Kidney capillary endothelial cell (primary cell): ENCODE results near the gene ADGRB3.
"Not testable (repeated sequence)": the region's sequence is repeated elsewhere in the genome, so short reads cannot be mapped to it uniquely, and the experiment has no call there.

ENCODE experiments used
- DNase-seq: peaks from one replicate; pipeline ENCODE4 v3.0.0-alpha.2; 2018; ENCODE audit warnings: low spot score

The ADGRB3 gene

GRCh38 chr6:68741501-68742386 lies 106.7 kb downstream of the ADGRB3 start:
- no peak for DNase-seq

- no peak for DNase-seq
These were observed 108.0 kb downstream of the ADGRB3 start for GRCh38 chr6:68743099-68743498.

- DNase-seq = not testable (repeated sequence)
These were observed 109.3 kb downstream of the ADGRB3 start for GRCh38 chr6:68744376-68744775.

GRCh38 chr6:68746376-68746775 lies 111.3 kb downstream of the ADGRB3 start:
- no peak for DNase-seq

- no peak for DNase-seq
These were observed 112.2 kb downstream of the ADGRB3 start for GRCh38 chr6:68747110-68747790.

GRCh38 chr6:68747832-68748231 lies 112.8 kb downstream of the ADGRB3 start:
- DNase-seq = not testable (repeated sequence)

GRCh38 chr6:68754681-68755213 lies 119.7 kb downstream of the ADGRB3 start:
- no peak for DNase-seq

- no peak for DNase-seq
These were observed 121.6 kb downstream of the ADGRB3 start for GRCh38 chr6:68756454-68757375.

- no peak for DNase-seq
These were observed 122.7 kb downstream of the ADGRB3 start for GRCh38 chr6:68757821-68758220.

GRCh38 chr6:68758559-68758958 lies 123.5 kb downstream of the ADGRB3 start:
- no peak for DNase-seq

- no peak for DNase-seq
These were observed 125.4 kb downstream of the ADGRB3 start for GRCh38 chr6:68760485-68760884.

GRCh38 chr6:68760941-68761676 lies 126.0 kb downstream of the ADGRB3 start:
- no peak for DNase-seq

GRCh38 chr6:68761985-68762384 lies 126.9 kb downstream of the ADGRB3 start:
- no peak for DNase-seq

- DNase-seq = no peak
These were observed 136.3 kb downstream of the ADGRB3 start for GRCh38 chr6:68771426-68771825.

GRCh38 chr6:68774843-68775242 lies 139.8 kb downstream of the ADGRB3 start:
- no peak for DNase-seq

GRCh38 chr6:68776354-68776753 lies 141.3 kb downstream of the ADGRB3 start:
- DNase-seq = no peak

- DNase-seq = peak; percentile 10
These were observed 142.9 kb downstream of the ADGRB3 start for GRCh38 chr6:68777956-68778355.

- peak; percentile 20 for DNase-seq
These were observed 143.4 kb downstream of the ADGRB3 start for GRCh38 chr6:68778356-68779020.

- no peak for DNase-seq
These were observed 144.3 kb downstream of the ADGRB3 start for GRCh38 chr6:68779366-68779765.

- not testable (repeated sequence) for DNase-seq
These were observed 155.0 kb downstream of the ADGRB3 start for GRCh38 chr6:68790128-68790527.

GRCh38 chr6:68814976-68815375 lies 179.9 kb downstream of the ADGRB3 start:
- not testable (repeated sequence) for DNase-seq
